HK-2 (cell line): Measurements from ENCODE around the gene BPGM.
A peak's percentile ranks its signal among the peaks of the same experiment; 100 is the strongest.
"Not testable (repeated sequence)": the region's sequence is repeated elsewhere in the genome, so short reads cannot be mapped to it uniquely, and the experiment has no call there.

ENCODE experiments used
- DNase-seq: peaks from one replicate; pipeline ENCODE4 v3.0.0-alpha.2; 2018; ENCODE audit not compliant: unreplicated experiment

Gene BPGM

GRCh38 chr7:134665045-134665444 lies 18.4 kb downstream of the BPGM start:
- not testable (repeated sequence) for DNase-seq

- DNase-seq, result no peak
These were observed 21.2 kb downstream of the BPGM start for GRCh38 chr7:134667899-134668298.

- no peak for DNase-seq
These were observed 22.7 kb downstream of the BPGM start for GRCh38 chr7:134669388-134669787.

GRCh38 chr7:134669845-134670373 lies 23.3 kb downstream of the BPGM start:
- DNase-seq, result peak; percentile 84

- no peak for DNase-seq
These were observed 25.0 kb downstream of the BPGM start for GRCh38 chr7:134671609-134672008.

- no peak for DNase-seq
These were observed 27.8 kb downstream of the BPGM start for GRCh38 chr7:134674424-134674823.

GRCh38 chr7:134676743-134677142 lies 30.1 kb downstream of the BPGM start:
- no peak for DNase-seq

- no peak for DNase-seq
These were observed 31.5 kb downstream of the BPGM start for GRCh38 chr7:134678115-134678514.

- DNase-seq, result no peak
These were observed 32.4 kb downstream of the BPGM start for GRCh38 chr7:134679006-134679405.

GRCh38 chr7:134684165-134684564 lies 37.5 kb downstream of the BPGM start:
- no peak for DNase-seq

- DNase-seq, result no peak
These were observed 38.6 kb downstream of the BPGM start for GRCh38 chr7:134685250-134685649.

- no peak for DNase-seq
These were observed 40.1 kb downstream of the BPGM start for GRCh38 chr7:134686786-134687185.

- DNase-seq, result not testable (repeated sequence)
These were observed 42.9 kb downstream of the BPGM start for GRCh38 chr7:134689550-134689949.

GRCh38 chr7:134690016-134690415 lies 43.4 kb downstream of the BPGM start:
- no peak for DNase-seq

- no peak for DNase-seq
These were observed 44.2 kb downstream of the BPGM start for GRCh38 chr7:134690614-134691504.

- no peak for DNase-seq
These were observed 45.1 kb downstream of the BPGM start for GRCh38 chr7:134691546-134692343.

- DNase-seq, result no peak
These were observed 45.7 kb downstream of the BPGM start for GRCh38 chr7:134692344-134692705.

GRCh38 chr7:134693256-134693655 lies 46.6 kb downstream of the BPGM start:
- no peak for DNase-seq

GRCh38 chr7:134694299-134694698 lies 47.6 kb downstream of the BPGM start:
- DNase-seq, result no peak

- DNase-seq, result no peak
These were observed 48.1 kb downstream of the BPGM start for GRCh38 chr7:134694767-134695166.

- DNase-seq, result no peak
These were observed 48.7 kb downstream of the BPGM start for GRCh38 chr7:134695321-134695860.

GRCh38 chr7:134696261-134696660 lies 49.6 kb downstream of the BPGM start:
- no peak for DNase-seq
